Peyer's patch (tissue), 4 donors: ENCODE results near the gene LRRC9. TPM values are rescaled to one million over a fixed set of nuclear protein-coding genes. Genes with fewer than 3 reads are reported as not detected.

Source experiments
- DNase-seq, 3 donors: peaks; one replicate each; pipeline ENCODE4 v3.0.0-alpha.2; 2017 to 2019
- H3K27ac ChIP-seq, 4 donors: fragments of 200-600 bp; sonication (generic); one replicate each; pipeline ENCODE4 v1.5.1; 2016 to 2019
- H3K27me3 ChIP-seq, 2 donors: fragments of 200-600 bp; sonication (generic); one replicate each; pipeline ENCODE4 v1.5.1; 2019
- H3K36me3 ChIP-seq, 3 donors: fragments of 200-600 bp; sonication (generic); one replicate each; pipeline ENCODE4 v1.5.1; 2016 to 2019
- H3K4me1 ChIP-seq, 4 donors: fragments of 200-600 bp; sonication (generic); one replicate each; pipeline ENCODE4 v1.5.1; 2016 to 2019
- H3K4me3 ChIP-seq, 4 donors: fragments of 200-600 bp; sonication (generic); 1 replicate in 3 of 4; 2 replicates in 1 of 4; pipeline ENCODE4 v1.5.1; 2016 to 2019; ENCODE audit warnings: mild to moderate bottlenecking in 1 of 4
- H3K9me3 ChIP-seq, 4 donors: fragments of 200-600 bp; sonication (generic); one replicate each; pipeline ENCODE4 v1.5.1; 2016 to 2019; ENCODE audit warnings: mild to moderate bottlenecking in 1 of 4
- POLR2A ChIP-seq, 2 donors: fragments of 450-650 bp; IDR thresholded peaks; one replicate each; pipeline ENCODE4 v1.5.1; 2017; ENCODE audit warnings: antibody characterized with exemption in 2 of 2, mild to moderate bottlenecking in 2 of 2, moderate library complexity in 2 of 2
- total RNA-seq, 4 donors: library from RNA; depleted of rRNA; stranded (reverse); fragments of >200 nt; gene quantifications; one replicate each; pipeline ENCODE4 v1.1.0, GENCODE V29; 2016
- TF ChIP-seq, protein P1 (sequence below), 6 experiments: fragments of 450-650 bp in 4 of 6; fragments of 200-600 bp in 2 of 6; sonication (generic) in 1 of 6; IDR thresholded peaks; one replicate each; pipeline ENCODE4 v1.5.1; 2017 to 2019; ENCODE audit warnings: antibody characterized with exemption in 6 of 6, mild to moderate bottlenecking in 3 of 6, moderate library complexity in 1 of 6

LRRC9 gene
- total RNA-seq, 4 donors from 2014 or later = 0.27 to 13.4 (median 5.1) TPM; not detected in 1

GRCh38 chr14:59913187-59913586, 6.8 kb upstream of the LRRC9 start:
- Histone ChIP-seq H3K4me3 (no peak overlapping the region), H3K36me3 (no peaks in the 10 kb centered on the region), H3K9me3 (no peaks in the 10 kb centered on the region), H3K27me3 (no peaks in the 10 kb centered on the region), H3K27ac (no peak overlapping the region), H3K4me1 (no peaks in the 10 kb centered on the region)
- TF ChIP-seq, protein P1, sequence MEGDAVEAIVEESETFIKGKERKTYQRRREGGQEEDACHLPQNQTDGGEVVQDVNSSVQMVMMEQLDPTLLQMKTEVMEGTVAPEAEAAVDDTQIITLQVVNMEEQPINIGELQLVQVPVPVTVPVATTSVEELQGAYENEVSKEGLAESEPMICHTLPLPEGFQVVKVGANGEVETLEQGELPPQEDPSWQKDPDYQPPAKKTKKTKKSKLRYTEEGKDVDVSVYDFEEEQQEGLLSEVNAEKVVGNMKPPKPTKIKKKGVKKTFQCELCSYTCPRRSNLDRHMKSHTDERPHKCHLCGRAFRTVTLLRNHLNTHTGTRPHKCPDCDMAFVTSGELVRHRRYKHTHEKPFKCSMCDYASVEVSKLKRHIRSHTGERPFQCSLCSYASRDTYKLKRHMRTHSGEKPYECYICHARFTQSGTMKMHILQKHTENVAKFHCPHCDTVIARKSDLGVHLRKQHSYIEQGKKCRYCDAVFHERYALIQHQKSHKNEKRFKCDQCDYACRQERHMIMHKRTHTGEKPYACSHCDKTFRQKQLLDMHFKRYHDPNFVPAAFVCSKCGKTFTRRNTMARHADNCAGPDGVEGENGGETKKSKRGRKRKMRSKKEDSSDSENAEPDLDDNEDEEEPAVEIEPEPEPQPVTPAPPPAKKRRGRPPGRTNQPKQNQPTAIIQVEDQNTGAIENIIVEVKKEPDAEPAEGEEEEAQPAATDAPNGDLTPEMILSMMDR (IDR thresholded peaks at IDR 0.05) = no peak
- no peak for TF ChIP-seq POLR2A (IDR thresholded peaks at IDR 0.05)
- no peak for DNase-seq

- Histone ChIP-seq H3K4me1 (peaks cover 0 to 11% (median 4%) of the 10 kb centered on the region in 4 donors), H3K36me3 (no peaks in the 10 kb centered on the region), H3K4me3 (peak overlapping the region; percentile 32 to 57 (median 45)), H3K27me3 (no peaks in the 10 kb centered on the region), H3K27ac (peak overlapping the region in 1 of 4 donors; percentile 51), H3K9me3 (no peaks in the 10 kb centered on the region)
- no peak for TF ChIP-seq POLR2A (IDR thresholded peaks at IDR 0.05)
- TF ChIP-seq, protein P1 (IDR thresholded peaks at IDR 0.05) = peak in 4 of 6 experiments; percentile 21 to 63 (median 59)
- DNase-seq = no peak
These were observed 947 bp upstream of the LRRC9 start for GRCh38 chr14:59918824-59919569.

DNA sequence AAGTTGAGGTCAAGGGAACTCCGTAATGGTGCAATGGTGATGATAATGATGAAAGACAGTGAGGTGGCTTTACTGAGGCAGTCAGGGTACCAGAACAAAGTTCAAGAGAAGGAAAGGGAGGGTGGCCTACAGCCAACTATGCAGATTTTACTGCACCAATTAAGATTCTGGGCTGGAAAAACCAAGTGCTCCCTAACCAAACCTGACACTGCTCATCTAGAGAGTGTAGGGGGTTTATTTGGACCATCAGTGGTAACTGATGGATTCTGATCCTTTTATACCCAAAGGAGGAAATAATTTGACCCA, 387 bp downstream of the LRRC9 start:
- TF ChIP-seq POLR2A (IDR thresholded peaks at IDR 0.05) = no peak
- TF ChIP-seq, protein P1 (IDR thresholded peaks at IDR 0.05) = no peak
- no peak for DNase-seq
- H3K27ac ChIP-seq = no peak overlapping the region
- no peaks in the 10 kb centered on the region for H3K27me3 ChIP-seq
- H3K9me3 ChIP-seq = no peaks in the 10 kb centered on the region
- no peaks in the 10 kb centered on the region for H3K36me3 ChIP-seq
- H3K4me3 ChIP-seq = peak overlapping the region in 1 of 4 donors; percentile 57
- H3K4me1 ChIP-seq = peaks cover 0 to 11% (median 4%) of the 10 kb centered on the region in 4 donors

DNA sequence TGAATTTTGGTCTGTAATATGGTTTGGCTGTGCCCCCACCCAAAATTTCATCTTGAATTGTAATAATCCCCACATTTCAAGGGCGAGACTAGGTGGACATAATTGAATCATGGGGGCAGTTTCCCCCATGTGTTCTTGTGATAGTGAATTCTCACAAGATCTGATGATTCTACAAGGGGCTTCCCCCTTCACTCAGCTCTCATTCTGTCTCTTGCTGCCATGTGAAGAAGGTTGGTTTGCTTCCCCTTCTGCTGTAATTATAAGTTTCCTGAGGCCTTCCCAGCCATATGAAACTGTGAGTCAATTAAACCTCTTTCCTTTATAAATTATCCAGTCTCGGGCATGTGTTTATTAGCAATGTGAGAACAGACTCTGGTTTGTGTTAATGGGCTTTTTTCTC, 5.9 kb downstream of the LRRC9 start:
- Histone ChIP-seq H3K4me3 (no peak overlapping the region), H3K27ac (no peak overlapping the region), H3K9me3 (no peaks in the 10 kb centered on the region), H3K36me3 (no peaks in the 10 kb centered on the region), H3K27me3 (no peaks in the 10 kb centered on the region), H3K4me1 (no peaks in the 10 kb centered on the region)
- no peak for DNase-seq
- TF ChIP-seq, protein P1 (IDR thresholded peaks at IDR 0.05) = no peak
- TF ChIP-seq POLR2A (IDR thresholded peaks at IDR 0.05) = no peak

DNA sequence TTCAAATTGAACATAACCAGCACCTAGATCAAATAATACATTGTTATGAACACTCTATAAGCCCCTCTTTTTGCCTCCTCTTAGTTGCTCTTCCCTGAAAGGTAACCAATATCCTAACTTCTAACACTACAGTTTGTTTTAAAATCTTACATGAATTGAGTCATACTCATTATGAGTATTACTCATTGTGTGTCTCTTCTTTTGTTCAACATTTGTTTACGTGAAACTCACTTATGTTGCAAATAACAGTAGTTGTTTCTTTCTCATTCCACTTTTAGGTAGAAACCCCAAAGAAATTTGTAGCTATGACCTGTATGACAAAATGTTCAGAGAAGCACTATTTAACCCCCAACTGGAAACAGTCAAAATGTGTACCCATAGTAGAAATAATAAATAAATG, 6.6 kb downstream of the LRRC9 start:
- DNase-seq = no peak
- Histone ChIP-seq H3K9me3 (no peaks in the 10 kb centered on the region), H3K4me1 (no peaks in the 10 kb centered on the region), H3K27ac (no peak overlapping the region), H3K4me3 (no peak overlapping the region), H3K27me3 (no peaks in the 10 kb centered on the region), H3K36me3 (no peaks in the 10 kb centered on the region)
- TF ChIP-seq, protein P1 (IDR thresholded peaks at IDR 0.05) = no peak
- no peak for TF ChIP-seq POLR2A (IDR thresholded peaks at IDR 0.05)
